Activated naive CD4-positive, alpha-beta T cell treated with anti-CD3 and anti-CD28 coated beads, Interleukin-2, amount 50 U/mL, for 16 hours (primary cell): ENCODE data around the gene HSPA8.
"Not testable (repeated sequence)": the region's sequence is repeated elsewhere in the genome, so short reads cannot be mapped to it uniquely, and the experiment has no call there.

Source experiments
- DNase-seq: peaks from one replicate; pipeline ENCODE4 v3.0.0-alpha.2; 2020

The HSPA8 gene

GRCh38 chr11:123061403-123062157 lies at the start of gene HSPA8:
TSS of gene HSPA8 (minus strand) at chr11:123062136. CDS start at chr11:123061324, 812 bp downstream.
- peak; percentile 74 for DNase-seq

GRCh38 chr11:123111465-123111864 lies 49.5 kb upstream of the HSPA8 start:
- no peak for DNase-seq

- DNase-seq = no peak
Observed at GRCh38 chr11:123110397-123110796, 48.5 kb upstream of the HSPA8 start.

- no peak for DNase-seq
Observed at GRCh38 chr11:123107945-123108495, 46.1 kb upstream of the HSPA8 start.

- no peak for DNase-seq
Observed at GRCh38 chr11:123104697-123105096, 42.8 kb upstream of the HSPA8 start.

GRCh38 chr11:123103326-123103980 lies 41.5 kb upstream of the HSPA8 start:
- peak; percentile 19 for DNase-seq

- DNase-seq = no peak
Observed at GRCh38 chr11:123100379-123101085, 38.6 kb upstream of the HSPA8 start.

GRCh38 chr11:123098990-123099389 lies 37.1 kb upstream of the HSPA8 start:
- no peak for DNase-seq

GRCh38 chr11:123093739-123094138 lies 31.8 kb upstream of the HSPA8 start:
- DNase-seq = no peak

GRCh38 chr11:123091506-123091905 lies 29.6 kb upstream of the HSPA8 start:
- no peak for DNase-seq

GRCh38 chr11:123090168-123090567 lies 28.2 kb upstream of the HSPA8 start:
- DNase-seq = not testable (repeated sequence)

GRCh38 chr11:123088896-123089295 lies 27.0 kb upstream of the HSPA8 start:
- DNase-seq = not testable (repeated sequence)

- not testable (repeated sequence) for DNase-seq
Observed at GRCh38 chr11:123087657-123088056, 25.7 kb upstream of the HSPA8 start.

GRCh38 chr11:123086305-123086704 lies 24.4 kb upstream of the HSPA8 start:
- no peak for DNase-seq

GRCh38 chr11:123085497-123085896 lies 23.6 kb upstream of the HSPA8 start:
- no peak for DNase-seq

- no peak for DNase-seq
Observed at GRCh38 chr11:123084454-123084853, 22.5 kb upstream of the HSPA8 start.

- peak; percentile 67 for DNase-seq
Observed at GRCh38 chr11:123083623-123084029, 21.7 kb upstream of the HSPA8 start.

- DNase-seq = no peak
Observed at GRCh38 chr11:123082977-123083376, 21.0 kb upstream of the HSPA8 start.

GRCh38 chr11:123080015-123080414 lies 18.1 kb upstream of the HSPA8 start:
- no peak for DNase-seq

- DNase-seq = no peak
Observed at GRCh38 chr11:123076484-123076883, 14.5 kb upstream of the HSPA8 start.

- no peak for DNase-seq
Observed at GRCh38 chr11:123073343-123074057, 11.6 kb upstream of the HSPA8 start.

- no peak for DNase-seq
Observed at GRCh38 chr11:123072762-123073161, 10.8 kb upstream of the HSPA8 start.

GRCh38 chr11:123072332-123072761 lies 10.4 kb upstream of the HSPA8 start:
- DNase-seq = no peak
